ENCODE results near the gene PTGES.

Gene PTGES

DNA sequence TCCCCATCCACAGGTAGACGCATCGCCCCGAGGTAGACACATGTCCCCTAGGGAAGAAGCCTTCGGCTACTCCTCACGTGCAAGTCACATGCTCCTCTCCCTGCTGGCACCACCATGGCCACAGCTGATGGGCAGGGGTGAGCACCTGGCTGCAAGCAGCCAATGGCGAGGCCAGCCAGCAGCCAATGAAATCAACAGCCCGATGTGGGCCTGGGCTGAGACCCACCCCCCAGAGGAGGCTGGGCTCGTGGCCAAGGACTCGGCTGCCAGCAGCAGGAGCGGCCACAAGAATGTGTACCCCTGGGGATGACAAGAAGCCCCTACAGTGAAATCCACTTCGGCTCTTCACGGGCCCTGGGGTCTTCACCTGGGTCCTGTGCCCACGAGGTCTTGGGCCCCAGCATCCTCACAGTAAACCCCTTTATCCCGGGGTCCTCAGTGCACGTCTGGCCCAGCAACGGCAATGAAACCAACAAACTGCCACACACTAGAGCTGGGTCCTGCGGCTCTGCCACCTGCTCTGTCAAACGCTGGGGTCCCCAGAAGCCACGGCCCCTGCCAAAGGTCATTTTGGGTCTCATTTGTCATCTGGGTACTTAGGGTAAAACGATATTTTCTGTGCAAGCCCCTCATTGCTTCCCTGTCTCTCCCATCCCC is 22.1 kb upstream of the PTGES start:
- Histone ChIP-seq H3K27me3 (replicated peaks) (no peaks in the 10 kb centered on the region), H3K36me3 (replicated peaks) (no peaks in the 10 kb centered on the region), H3K4me3 (ENCODE audit: low read depth, low read length) (no peak overlapping the region), H3K27ac (no peak overlapping the region)
- TF ChIP-seq, protein P1, sequence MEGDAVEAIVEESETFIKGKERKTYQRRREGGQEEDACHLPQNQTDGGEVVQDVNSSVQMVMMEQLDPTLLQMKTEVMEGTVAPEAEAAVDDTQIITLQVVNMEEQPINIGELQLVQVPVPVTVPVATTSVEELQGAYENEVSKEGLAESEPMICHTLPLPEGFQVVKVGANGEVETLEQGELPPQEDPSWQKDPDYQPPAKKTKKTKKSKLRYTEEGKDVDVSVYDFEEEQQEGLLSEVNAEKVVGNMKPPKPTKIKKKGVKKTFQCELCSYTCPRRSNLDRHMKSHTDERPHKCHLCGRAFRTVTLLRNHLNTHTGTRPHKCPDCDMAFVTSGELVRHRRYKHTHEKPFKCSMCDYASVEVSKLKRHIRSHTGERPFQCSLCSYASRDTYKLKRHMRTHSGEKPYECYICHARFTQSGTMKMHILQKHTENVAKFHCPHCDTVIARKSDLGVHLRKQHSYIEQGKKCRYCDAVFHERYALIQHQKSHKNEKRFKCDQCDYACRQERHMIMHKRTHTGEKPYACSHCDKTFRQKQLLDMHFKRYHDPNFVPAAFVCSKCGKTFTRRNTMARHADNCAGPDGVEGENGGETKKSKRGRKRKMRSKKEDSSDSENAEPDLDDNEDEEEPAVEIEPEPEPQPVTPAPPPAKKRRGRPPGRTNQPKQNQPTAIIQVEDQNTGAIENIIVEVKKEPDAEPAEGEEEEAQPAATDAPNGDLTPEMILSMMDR (IDR thresholded peaks at IDR 0.05; ENCODE audit: low read depth, low read length, missing control alignments), result no peak
- DNase-seq, result no peak
- in situ Hi-C loops (cut with HindIII; ENCODE audit: low pct_ligation_motif_present, low sequenced_read_pairs), result no loop called here

DNA sequence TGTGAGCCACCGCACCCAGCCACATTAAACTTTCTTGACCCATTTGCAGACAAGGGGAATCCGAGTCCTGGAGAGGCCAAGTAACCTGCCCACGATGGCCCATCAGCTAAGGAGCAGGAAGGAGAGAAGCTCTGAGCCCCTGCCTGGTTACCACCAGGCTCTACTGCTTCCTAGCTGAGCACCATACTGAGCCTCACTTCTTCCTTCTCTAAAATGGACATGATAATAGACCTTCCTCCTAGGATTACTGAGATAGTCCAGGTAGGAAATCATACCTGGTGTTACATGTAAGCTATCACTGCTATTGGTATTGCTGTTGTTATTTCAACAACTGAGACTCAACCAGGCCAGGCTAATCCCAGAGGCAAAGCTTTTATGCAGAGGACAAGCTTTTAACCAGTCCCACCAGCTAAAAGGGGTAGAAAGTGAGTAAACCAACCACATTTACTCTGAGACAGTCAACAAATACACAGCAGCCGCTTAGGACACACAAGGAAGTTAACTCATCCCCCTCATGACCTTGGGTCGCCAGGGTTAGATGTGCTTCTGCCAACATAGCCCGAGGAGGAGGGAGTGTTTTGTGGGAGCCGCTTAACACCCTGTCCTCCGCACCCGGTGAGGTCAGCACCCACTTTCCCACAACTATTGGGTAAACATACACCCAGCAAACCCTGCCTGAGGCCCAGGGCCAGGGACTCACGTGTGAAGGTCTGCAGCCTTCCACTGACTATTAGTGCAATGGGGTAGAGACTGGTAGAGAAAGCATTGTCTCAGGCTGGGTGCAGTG is 20.6 kb upstream of the PTGES start:
- DNase-seq, result peak; percentile 54
- Histone ChIP-seq H3K4me3 (ENCODE audit: low read depth, low read length) (no peak overlapping the region), H3K36me3 (replicated peaks) (no peaks in the 10 kb centered on the region), H3K27me3 (replicated peaks) (no peaks in the 10 kb centered on the region), H3K27ac (no peak overlapping the region)
- in situ Hi-C loops (cut with HindIII; ENCODE audit: low pct_ligation_motif_present, low sequenced_read_pairs), result no loop called here
- TF ChIP-seq, protein P1 (IDR thresholded peaks at IDR 0.05; ENCODE audit: low read depth, low read length, missing control alignments), result no peak

DNA sequence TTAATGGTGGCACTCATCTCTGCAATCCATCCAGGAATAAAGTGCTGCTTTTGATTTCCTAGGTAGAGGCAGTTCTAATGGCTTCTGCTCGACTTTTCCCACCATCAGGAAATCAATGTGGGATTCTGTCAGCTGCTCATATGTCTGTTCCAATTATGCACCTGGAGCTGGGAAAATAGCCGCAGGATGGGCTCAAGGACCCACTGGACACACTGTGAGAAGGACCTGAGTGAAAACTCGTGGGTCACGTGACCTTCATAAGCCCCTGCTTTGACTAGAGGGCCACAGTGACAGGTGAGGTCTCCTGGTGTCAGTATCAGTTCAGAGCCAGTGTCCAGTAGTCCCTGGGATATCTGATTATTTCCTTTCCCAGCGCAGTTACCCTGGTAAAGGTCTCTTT is 17.9 kb upstream of the PTGES start:
- in situ Hi-C loops (cut with HindIII; ENCODE audit: low pct_ligation_motif_present, low sequenced_read_pairs), result no loop called here
- no peak for DNase-seq
- TF ChIP-seq, protein P1 (IDR thresholded peaks at IDR 0.05; ENCODE audit: low read depth, low read length, missing control alignments), result no peak
- Histone ChIP-seq H3K4me3 (ENCODE audit: low read depth, low read length) (no peak overlapping the region), H3K27ac (no peak overlapping the region), H3K36me3 (replicated peaks) (no peaks in the 10 kb centered on the region), H3K27me3 (replicated peaks) (no peaks in the 10 kb centered on the region)

DNA sequence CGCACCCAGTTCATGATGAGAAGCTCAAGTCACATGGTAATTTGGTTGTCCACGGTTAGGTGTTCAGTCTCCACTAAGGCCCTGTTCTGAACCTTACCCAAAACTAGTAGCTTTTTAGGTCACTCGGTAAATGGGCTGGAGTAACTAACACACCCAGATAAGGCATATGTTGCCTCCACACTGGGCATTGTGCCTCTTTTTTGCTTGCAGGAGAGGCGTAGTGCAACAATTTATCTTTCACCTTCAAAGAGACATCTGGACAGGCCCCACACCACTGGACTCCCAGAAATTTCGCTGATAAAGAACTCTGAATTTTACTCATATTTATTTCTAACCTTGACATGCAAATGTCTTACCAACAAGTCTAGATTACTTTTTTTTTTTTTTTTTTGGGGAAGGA is 16.8 kb upstream of the PTGES start:
- no peak overlapping the region for H3K4me3 ChIP-seq (ENCODE audit: low read depth, low read length)
- TF ChIP-seq, protein P1 (IDR thresholded peaks at IDR 0.05; ENCODE audit: low read depth, low read length, missing control alignments), result no peak
- no peak for DNase-seq
- in situ Hi-C loops (cut with HindIII; ENCODE audit: low pct_ligation_motif_present, low sequenced_read_pairs), result no loop called here
- no peaks in the 10 kb centered on the region for H3K27me3 ChIP-seq (replicated peaks)
- no peaks in the 10 kb centered on the region for H3K36me3 ChIP-seq (replicated peaks)
- H3K27ac ChIP-seq, result no peak overlapping the region

DNA sequence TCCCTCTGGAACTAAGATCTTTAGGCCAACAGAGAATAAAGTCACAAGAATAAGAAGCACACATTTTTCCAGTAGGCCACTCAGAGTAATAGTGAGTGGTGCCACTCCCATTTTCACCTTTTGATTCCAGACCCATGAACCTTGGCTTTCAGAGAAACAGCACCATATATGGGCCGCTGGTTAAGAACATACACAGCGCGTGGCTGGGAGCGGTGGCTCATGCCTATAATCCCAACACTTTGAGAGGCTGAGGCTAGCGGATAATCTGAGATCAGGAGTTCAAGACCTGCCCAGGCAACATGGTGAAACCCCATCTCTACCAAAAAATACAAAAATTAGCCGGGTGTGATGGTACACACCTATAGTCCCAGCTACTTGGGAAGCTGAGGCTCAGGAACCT is 15.6 kb upstream of the PTGES start:
- DNase-seq, result no peak
- Histone ChIP-seq H3K4me3 (ENCODE audit: low read depth, low read length) (no peak overlapping the region), H3K27me3 (replicated peaks) (no peaks in the 10 kb centered on the region), H3K36me3 (replicated peaks) (no peaks in the 10 kb centered on the region), H3K27ac (no peak overlapping the region)
- in situ Hi-C loops (cut with HindIII; ENCODE audit: low pct_ligation_motif_present, low sequenced_read_pairs), result no loop called here
- TF ChIP-seq, protein P1 (IDR thresholded peaks at IDR 0.05; ENCODE audit: low read depth, low read length, missing control alignments), result no peak
